ENCODE results near the gene TRIM33.

TRIM33 gene

DNA sequence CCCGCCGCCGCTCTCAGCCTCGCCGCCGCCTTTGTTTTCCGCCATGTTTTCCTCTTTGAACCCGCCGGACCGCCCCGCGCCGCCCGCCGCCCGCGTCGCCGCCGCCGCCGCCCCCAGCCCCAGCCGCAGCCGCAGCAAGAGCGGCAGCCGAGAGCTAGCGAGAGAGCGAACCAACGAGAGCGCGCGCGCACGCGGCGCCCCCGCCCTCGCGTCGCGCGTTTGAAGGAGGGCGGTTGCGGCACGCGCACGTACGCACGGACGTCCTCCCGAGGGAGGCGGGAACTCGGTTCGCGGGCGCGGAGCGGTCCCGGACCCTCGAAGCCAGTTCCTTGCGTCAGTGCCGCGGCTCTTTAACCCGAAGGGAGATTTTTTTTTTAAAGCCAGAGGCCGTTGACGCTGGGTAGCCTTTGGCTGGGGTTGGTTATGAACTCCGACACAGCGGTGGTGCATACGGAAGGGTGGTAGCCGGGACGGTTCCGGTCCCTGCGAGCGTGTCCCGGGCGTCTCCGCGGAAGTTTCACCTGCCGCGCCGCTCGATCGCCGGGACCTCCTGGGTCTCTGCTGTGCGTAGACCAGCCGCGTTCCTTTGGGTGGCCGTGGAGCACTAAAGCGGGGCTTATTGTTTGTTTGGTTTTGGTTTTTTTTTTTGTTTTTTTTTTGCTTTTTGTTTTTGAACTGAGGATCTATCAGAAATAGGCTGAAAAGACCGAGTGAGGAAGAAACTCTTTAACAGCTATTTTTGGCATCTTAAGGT, at the start of gene TRIM33:
TRIM33 (minus strand) TSS at position 172 of the 754 bp plus-strand sequence; CDS start at position 45, 127 bp downstream.
- TF ChIP-seq, protein P1, sequence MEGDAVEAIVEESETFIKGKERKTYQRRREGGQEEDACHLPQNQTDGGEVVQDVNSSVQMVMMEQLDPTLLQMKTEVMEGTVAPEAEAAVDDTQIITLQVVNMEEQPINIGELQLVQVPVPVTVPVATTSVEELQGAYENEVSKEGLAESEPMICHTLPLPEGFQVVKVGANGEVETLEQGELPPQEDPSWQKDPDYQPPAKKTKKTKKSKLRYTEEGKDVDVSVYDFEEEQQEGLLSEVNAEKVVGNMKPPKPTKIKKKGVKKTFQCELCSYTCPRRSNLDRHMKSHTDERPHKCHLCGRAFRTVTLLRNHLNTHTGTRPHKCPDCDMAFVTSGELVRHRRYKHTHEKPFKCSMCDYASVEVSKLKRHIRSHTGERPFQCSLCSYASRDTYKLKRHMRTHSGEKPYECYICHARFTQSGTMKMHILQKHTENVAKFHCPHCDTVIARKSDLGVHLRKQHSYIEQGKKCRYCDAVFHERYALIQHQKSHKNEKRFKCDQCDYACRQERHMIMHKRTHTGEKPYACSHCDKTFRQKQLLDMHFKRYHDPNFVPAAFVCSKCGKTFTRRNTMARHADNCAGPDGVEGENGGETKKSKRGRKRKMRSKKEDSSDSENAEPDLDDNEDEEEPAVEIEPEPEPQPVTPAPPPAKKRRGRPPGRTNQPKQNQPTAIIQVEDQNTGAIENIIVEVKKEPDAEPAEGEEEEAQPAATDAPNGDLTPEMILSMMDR (conservative IDR thresholded peaks at IDR 0.05; ENCODE audit: low read length) = no peak
- H3K4me3 ChIP-seq (ENCODE audit: low read length) = peak within 1 kb of the TSS; percentile 94
- peak; percentile 90 for DNase-seq (ENCODE audit: low read depth)

DNA sequence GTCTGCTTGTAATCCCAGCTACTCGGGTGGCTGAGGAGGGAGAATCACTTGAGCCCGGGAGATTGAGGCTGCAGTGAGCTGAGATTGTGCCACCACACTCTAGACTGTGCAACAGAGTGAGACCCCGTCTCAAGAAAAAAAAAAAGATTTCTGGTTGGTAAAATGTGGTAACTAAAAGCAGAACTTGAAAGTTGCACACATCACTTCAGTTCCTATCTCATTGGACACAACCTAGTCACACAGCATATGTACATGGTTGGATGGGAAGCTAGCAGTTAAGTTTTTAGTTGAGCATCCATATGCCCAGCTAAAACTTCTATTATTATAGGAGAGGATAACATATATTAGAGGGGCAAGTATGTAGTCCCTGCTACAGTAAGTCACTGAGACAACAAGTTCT, 48.4 kb upstream of the TRIM33 start:
- no peak overlapping the region for H3K4me3 ChIP-seq (ENCODE audit: low read length)
- TF ChIP-seq, protein P1 (conservative IDR thresholded peaks at IDR 0.05; ENCODE audit: low read length) = no peak
- no peak for DNase-seq (ENCODE audit: low read depth)

DNA sequence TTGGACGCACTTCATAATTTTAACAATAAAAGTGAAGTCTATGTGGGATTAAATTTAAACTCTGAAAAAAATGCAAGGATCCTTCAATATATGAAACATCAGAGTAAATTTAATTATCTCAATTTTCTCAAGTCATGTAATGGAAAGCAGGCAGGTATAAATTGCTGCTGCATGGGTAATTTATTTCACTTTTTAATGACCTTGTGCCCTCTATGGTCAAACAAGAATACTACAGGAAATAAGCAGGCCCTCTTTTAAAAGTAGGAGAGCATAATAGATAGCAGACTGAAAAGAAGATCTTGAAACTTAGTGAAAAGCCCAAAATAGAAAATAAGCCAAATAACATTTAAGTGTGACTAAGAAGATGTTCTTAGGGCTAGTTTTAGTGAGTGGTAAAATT, 47.5 kb upstream of the TRIM33 start:
- peak; percentile 6 for DNase-seq (ENCODE audit: low read depth)
- TF ChIP-seq, protein P1 (conservative IDR thresholded peaks at IDR 0.05; ENCODE audit: low read length) = peak; percentile 44
- H3K4me3 ChIP-seq (ENCODE audit: low read length) = no peak overlapping the region

DNA sequence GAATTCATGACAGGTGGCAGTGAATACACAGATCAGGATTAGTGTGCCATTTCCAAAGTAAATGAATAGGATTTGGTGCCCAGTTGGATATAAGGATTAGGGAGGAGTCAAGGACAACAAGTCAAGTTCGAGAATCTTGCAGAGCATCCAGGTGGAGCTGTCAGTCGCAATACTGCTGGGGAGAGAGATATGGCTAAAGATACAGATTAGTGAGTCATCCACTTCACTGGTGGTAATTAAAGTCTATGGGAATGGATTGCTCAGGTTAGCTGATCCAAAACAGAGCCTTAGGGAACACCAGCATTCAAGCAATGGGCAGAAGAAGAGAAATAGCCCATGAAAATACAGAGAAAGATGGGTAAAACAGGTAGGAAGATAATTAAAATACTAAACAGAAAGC, 43.6 kb upstream of the TRIM33 start:
- no peak overlapping the region for H3K4me3 ChIP-seq (ENCODE audit: low read length)
- no peak for DNase-seq (ENCODE audit: low read depth)
- TF ChIP-seq, protein P1 (conservative IDR thresholded peaks at IDR 0.05; ENCODE audit: low read length) = no peak

DNA sequence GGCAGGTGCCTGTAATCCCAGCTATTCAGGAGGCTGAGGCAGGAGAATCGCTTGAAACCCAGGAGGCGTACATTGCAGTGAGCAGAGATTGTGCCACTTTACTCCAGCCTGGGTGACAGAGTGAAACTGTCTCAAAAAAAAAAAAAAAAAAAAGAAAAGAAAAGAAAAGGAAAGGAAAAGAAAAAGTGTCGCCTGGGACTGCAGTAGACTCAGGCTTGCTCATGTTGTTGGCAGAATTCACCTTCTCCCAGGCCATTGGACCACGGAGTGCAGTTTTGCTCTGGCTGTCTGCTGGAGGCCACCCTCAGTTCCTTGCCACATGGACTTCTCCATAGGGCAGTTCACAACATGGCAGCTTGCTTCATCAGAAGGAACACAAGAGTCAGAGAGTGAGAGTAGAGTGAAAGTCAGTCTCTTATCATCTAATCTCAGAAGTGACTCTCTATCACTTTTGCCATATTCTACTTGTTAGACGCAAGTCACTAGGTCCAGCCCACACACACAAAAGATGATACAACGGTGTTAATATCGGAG, 41.2 kb upstream of the TRIM33 start:
- DNase-seq (ENCODE audit: low read depth) = no peak
- TF ChIP-seq, protein P1 (conservative IDR thresholded peaks at IDR 0.05; ENCODE audit: low read length) = no peak
- no peak overlapping the region for H3K4me3 ChIP-seq (ENCODE audit: low read length)

DNA sequence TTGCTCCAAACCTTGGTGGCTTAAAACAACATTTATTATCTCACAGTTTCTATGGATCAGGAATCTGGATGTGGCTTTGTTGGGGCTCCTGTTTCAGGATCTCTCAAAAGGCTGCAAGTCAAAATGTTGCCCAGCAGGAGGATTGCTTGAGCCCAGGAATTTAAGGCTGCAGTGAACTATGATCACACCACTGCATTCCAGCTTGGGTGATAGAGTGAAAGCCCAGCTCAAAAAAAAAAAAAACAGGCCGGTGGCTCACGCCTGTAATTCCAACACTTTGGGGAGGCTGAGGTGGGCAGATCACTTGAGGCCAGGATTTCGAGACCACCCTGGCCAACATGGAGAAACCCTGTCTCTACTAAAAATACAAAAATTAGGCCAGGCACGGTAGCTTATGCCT, 40.4 kb upstream of the TRIM33 start:
- H3K4me3 ChIP-seq (ENCODE audit: low read length) = no peak overlapping the region
- no peak for DNase-seq (ENCODE audit: low read depth)
- TF ChIP-seq, protein P1 (conservative IDR thresholded peaks at IDR 0.05; ENCODE audit: low read length) = no peak

DNA sequence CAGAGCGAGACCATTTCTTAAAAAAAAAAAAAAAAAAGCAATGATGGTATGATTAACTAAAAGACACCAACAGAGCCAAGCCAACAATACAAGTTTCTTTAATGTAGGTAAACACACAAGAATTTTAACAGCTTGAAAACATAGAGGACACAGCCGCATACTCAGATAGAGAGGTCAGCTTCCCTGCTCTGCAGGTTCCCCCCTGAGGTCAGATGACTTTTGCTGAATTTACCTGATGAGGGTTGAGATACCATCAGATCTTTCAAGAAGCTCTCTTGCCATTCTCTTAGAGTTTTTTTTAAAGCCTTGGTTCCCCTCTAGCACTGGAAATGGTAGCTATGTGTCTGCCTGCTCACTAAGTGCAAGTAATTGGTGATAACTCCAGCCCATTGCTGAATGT, 39.3 kb upstream of the TRIM33 start:
- no peak for DNase-seq (ENCODE audit: low read depth)
- H3K4me3 ChIP-seq (ENCODE audit: low read length) = no peak overlapping the region
- TF ChIP-seq, protein P1 (conservative IDR thresholded peaks at IDR 0.05; ENCODE audit: low read length) = no peak

Data from AG10803 (cell line).